ENCODE data around the gene RPIA.

The RPIA gene

GRCh38 chr2:88658881-88659537 lies 32.5 kb upstream of the RPIA start:
- Histone ChIP-seq H3K9ac (ENCODE audit: low read length) (no peak overlapping the region), H3K27ac (ENCODE audit: low read length) (no peak overlapping the region)

GRCh38 chr2:88659538-88659915 lies 31.9 kb upstream of the RPIA start:
- Histone ChIP-seq H3K4me1 (ENCODE audit: low read length) (no peaks in the 10 kb centered on the region), H3K36me3 (replicated peaks; ENCODE audit: low read depth, low read length) (no peaks in the 10 kb centered on the region), H3K27ac (ENCODE audit: low read length) (no peak overlapping the region), H3K4me2 (ENCODE audit: low read length) (no peak overlapping the region), H3K27me3 (ENCODE audit: low read depth, low read length) (0 out of 2 replicates have a peak, but pooled peaks cover 3% of the 10 kb centered on the region), H3K4me3 (ENCODE audit: low read length) (no peak overlapping the region), H3K79me2 (ENCODE audit: low read length) (no peaks in the 10 kb centered on the region), H2AFZ (ENCODE audit: low read depth, low read length) (no peak overlapping the region), H3K9ac (ENCODE audit: low read length) (no peak overlapping the region), H3K9me3 (ENCODE audit: insufficient read depth, low read length) (no peaks in the 10 kb centered on the region), H4K20me1 (ENCODE audit: insufficient read depth, low read length) (no peaks in the 10 kb centered on the region)
- TF ChIP-seq EZH2phosphoT487 (IDR thresholded peaks at IDR 0.05; ENCODE audit: low read depth) (no peak), CTCF (IDR thresholded peaks at IDR 0.05; ENCODE audit: low read depth, low read length) (no peak)

More at GRCh38 chr2:88658881-88659537, 32.5 kb upstream of the RPIA start:
- H3K4me2 ChIP-seq (ENCODE audit: low read length), result no peak overlapping the region
- H3K9me3 ChIP-seq (ENCODE audit: insufficient read depth, low read length), result no peaks in the 10 kb centered on the region
- no peak overlapping the region for H3K4me3 ChIP-seq (ENCODE audit: low read length)
- no peaks in the 10 kb centered on the region for H3K4me1 ChIP-seq (ENCODE audit: low read length)
- H4K20me1 ChIP-seq (ENCODE audit: insufficient read depth, low read length), result no peaks in the 10 kb centered on the region
- no peak for TF ChIP-seq CTCF (IDR thresholded peaks at IDR 0.05; ENCODE audit: low read depth, low read length)
- TF ChIP-seq EZH2phosphoT487 (IDR thresholded peaks at IDR 0.05; ENCODE audit: low read depth), result no peak
- no peak overlapping the region for H2AFZ ChIP-seq (ENCODE audit: low read depth, low read length)
- H3K27me3 ChIP-seq (ENCODE audit: low read depth, low read length), result 0 out of 2 replicates have a peak, but pooled peaks cover 3% of the 10 kb centered on the region
- H3K79me2 ChIP-seq (ENCODE audit: low read length), result no peaks in the 10 kb centered on the region
- no peaks in the 10 kb centered on the region for H3K36me3 ChIP-seq (replicated peaks; ENCODE audit: low read depth, low read length)

- Histone ChIP-seq H3K4me1 (ENCODE audit: low read length) (no peaks in the 10 kb centered on the region), H3K4me3 (ENCODE audit: low read length) (no peak overlapping the region), H3K79me2 (ENCODE audit: low read length) (no peaks in the 10 kb centered on the region), H3K36me3 (replicated peaks; ENCODE audit: low read depth, low read length) (no peaks in the 10 kb centered on the region), H3K27me3 (ENCODE audit: low read depth, low read length) (0 out of 2 replicates have a peak, but pooled peaks cover 3% of the 10 kb centered on the region), H3K9me3 (ENCODE audit: insufficient read depth, low read length) (no peaks in the 10 kb centered on the region), H2AFZ (ENCODE audit: low read depth, low read length) (no peak overlapping the region), H3K4me2 (ENCODE audit: low read length) (no peak overlapping the region), H3K9ac (ENCODE audit: low read length) (no peak overlapping the region), H3K27ac (ENCODE audit: low read length) (no peak overlapping the region), H4K20me1 (ENCODE audit: insufficient read depth, low read length) (no peaks in the 10 kb centered on the region)
- TF ChIP-seq EZH2phosphoT487 (IDR thresholded peaks at IDR 0.05; ENCODE audit: low read depth), result no peak
- TF ChIP-seq CTCF (IDR thresholded peaks at IDR 0.05; ENCODE audit: low read depth, low read length), result no peak
These were observed 30.9 kb upstream of the RPIA start for GRCh38 chr2:88660622-88661021.

- Histone ChIP-seq H3K79me2 (ENCODE audit: low read length) (no peaks in the 10 kb centered on the region), H3K27me3 (ENCODE audit: low read depth, low read length) (0 out of 2 replicates have a peak, but pooled peaks cover 3% of the 10 kb centered on the region), H3K27ac (ENCODE audit: low read length) (no peak overlapping the region), H2AFZ (ENCODE audit: low read depth, low read length) (no peak overlapping the region), H3K4me2 (ENCODE audit: low read length) (no peak overlapping the region), H3K9ac (ENCODE audit: low read length) (no peak overlapping the region), H4K20me1 (ENCODE audit: insufficient read depth, low read length) (no peaks in the 10 kb centered on the region), H3K9me3 (ENCODE audit: insufficient read depth, low read length) (no peaks in the 10 kb centered on the region), H3K4me1 (ENCODE audit: low read length) (no peaks in the 10 kb centered on the region), H3K4me3 (ENCODE audit: low read length) (no peak overlapping the region), H3K36me3 (replicated peaks; ENCODE audit: low read depth, low read length) (no peaks in the 10 kb centered on the region)
- TF ChIP-seq CTCF (IDR thresholded peaks at IDR 0.05; ENCODE audit: low read depth, low read length) (no peak), EZH2phosphoT487 (IDR thresholded peaks at IDR 0.05; ENCODE audit: low read depth) (no peak)
These were observed 24.9 kb upstream of the RPIA start for GRCh38 chr2:88666576-88666975.

All from OCI-LY3 (cell line).